Endothelial cell (in vitro differentiated cells): ENCODE data around the gene AUTS2. TPM values are rescaled to one million over a fixed set of nuclear protein-coding genes. Genes with fewer than 3 reads are reported as not detected.

ENCODE experiments used
- DNase-seq: peaks from one replicate; pipeline ENCODE4 v3.0.0; 2021; ENCODE audit warnings: low spot score
- H3K27ac Mint-ChIP-seq: one replicate; pipeline ENCODE4 v1.8.0; 2021; ENCODE audit warnings: mixed read lengths, inconsistent platforms; ENCODE audit not compliant: unreplicated experiment
- H3K27me3 Mint-ChIP-seq: one replicate; pipeline ENCODE4 v1.8.0; 2021; ENCODE audit warnings: mild to moderate bottlenecking, moderate library complexity, mixed read lengths, inconsistent platforms; ENCODE audit not compliant: unreplicated experiment
- H3K36me3 Mint-ChIP-seq: one replicate; pipeline ENCODE4 v1.8.0; 2021; ENCODE audit warnings: mild to moderate bottlenecking, low read depth, mixed read lengths, inconsistent platforms; ENCODE audit not compliant: unreplicated experiment
- H3K4me1 Mint-ChIP-seq: one replicate; pipeline ENCODE4 v1.8.0; 2021; ENCODE audit warnings: mild to moderate bottlenecking, mixed read lengths, inconsistent platforms; ENCODE audit not compliant: unreplicated experiment
- H3K4me3 Mint-ChIP-seq: one replicate; pipeline ENCODE4 v1.8.0; 2021; ENCODE audit warnings: mild to moderate bottlenecking, mixed read lengths, inconsistent platforms; ENCODE audit not compliant: unreplicated experiment
- H3K9me3 Mint-ChIP-seq: one replicate; pipeline ENCODE4 v1.8.0; 2021; ENCODE audit warnings: mixed read lengths, inconsistent platforms; ENCODE audit not compliant: unreplicated experiment
- CTCF ChIP-seq: fragments of 200-600 bp; sonication (generic); IDR thresholded peaks from one replicate; pipeline ENCODE4 v1.5.0; 2021; ENCODE audit warnings: antibody characterized with exemption; ENCODE audit not compliant: unreplicated experiment
- total RNA-seq: library from RNA; stranded (reverse); fragmentation: NEBNext Ultra II Directional; extraction: Animal tissue kit (Norgen Biotek cat#: 25700); gene quantifications from one replicate; pipeline ENCODE4 v1.2.1, GENCODE V29; 2021; ENCODE audit not compliant: unreplicated experiment

The AUTS2 gene
- total RNA-seq, 1 donor from 2014 or later, result 103 TPM

GRCh38 chr7:69585169-69585568 is 13.1 kb upstream of the AUTS2 start:
- Mint-ChIP-seq H3K36me3 (no peaks in the 10 kb centered on the region), H3K9me3 (no peaks in the 10 kb centered on the region), H3K4me3 (no peak overlapping the region), H3K27me3 (no peaks in the 10 kb centered on the region), H3K4me1 (no peaks in the 10 kb centered on the region), H3K27ac (no peak overlapping the region)
- DNase-seq, result no peak
- no peak for TF ChIP-seq CTCF

GRCh38 chr7:69586321-69586720 is 12.0 kb upstream of the AUTS2 start:
- Mint-ChIP-seq H3K27me3 (peaks cover 3% of the 10 kb centered on the region), H3K4me1 (no peaks in the 10 kb centered on the region), H3K27ac (no peak overlapping the region), H3K9me3 (no peaks in the 10 kb centered on the region), H3K4me3 (no peak overlapping the region), H3K36me3 (peaks cover 5% of the 10 kb centered on the region)
- DNase-seq, result no peak
- TF ChIP-seq CTCF, result no peak

- DNase-seq, result no peak
- Mint-ChIP-seq H3K27ac (no peak overlapping the region), H3K27me3 (peaks cover 3% of the 10 kb centered on the region), H3K9me3 (no peaks in the 10 kb centered on the region), H3K4me1 (no peaks in the 10 kb centered on the region), H3K36me3 (peaks cover 5% of the 10 kb centered on the region), H3K4me3 (no peak overlapping the region)
- TF ChIP-seq CTCF, result no peak
Measured at GRCh38 chr7:69588773-69589172, 9.5 kb upstream of the AUTS2 start.

- peaks cover 5% of the 10 kb centered on the region for H3K27me3 Mint-ChIP-seq
- H3K27ac Mint-ChIP-seq, result no peak overlapping the region
- DNase-seq, result no peak
- peaks cover 5% of the 10 kb centered on the region for H3K36me3 Mint-ChIP-seq
- H3K4me1 Mint-ChIP-seq, result peaks cover under 1% of the 10 kb centered on the region
- no peak for TF ChIP-seq CTCF
- no peak overlapping the region for H3K4me3 Mint-ChIP-seq
- H3K9me3 Mint-ChIP-seq, result no peaks in the 10 kb centered on the region
Measured at GRCh38 chr7:69591805-69592204, 6.5 kb upstream of the AUTS2 start.

GRCh38 chr7:69593511-69593910 is 4.8 kb upstream of the AUTS2 start:
- H3K27ac Mint-ChIP-seq, result no peak overlapping the region
- H3K36me3 Mint-ChIP-seq, result peaks cover 5% of the 10 kb centered on the region
- no peaks in the 10 kb centered on the region for H3K9me3 Mint-ChIP-seq
- no peak for TF ChIP-seq CTCF
- DNase-seq, result no peak
- H3K27me3 Mint-ChIP-seq, result peaks cover 9% of the 10 kb centered on the region
- H3K4me1 Mint-ChIP-seq, result peaks cover 4% of the 10 kb centered on the region
- no peak overlapping the region for H3K4me3 Mint-ChIP-seq
